ENCODE data around the gene C22orf15. TPM values are rescaled to one million over a fixed set of nuclear protein-coding genes. Genes with fewer than 3 reads are reported as not detected.
"Not testable (repeated sequence)": the region's sequence is repeated elsewhere in the genome, so short reads cannot be mapped to it uniquely, and the experiment has no call there.

C22orf15 gene
- polyA plus RNA-seq: under 1 TPM in 1 of 3 donors, not detected in 2; 0.12 TPM

- WGBS, 3 donors: 26 to 63% (median 38%) methylated on average over 23 of the region's 23 CpGs
- H3K27ac ChIP-seq (ENCODE audit: low read depth, low read length): no peak within 1 kb of the TSS
Observed at GRCh38 chr22:23762842-23763578, at the start of gene C22orf15. Gene C22orf15, plus strand, starts transcription at chr22:23762990. Its CDS starts 317 bp downstream, at chr22:23763307.

- 90 to 96% (median 94%) methylated on average over 28 of the region's 28 CpGs for WGBS, 3 donors
- no peak overlapping the region for H3K27ac ChIP-seq (ENCODE audit: low read depth, low read length)
Observed at GRCh38 chr22:23713696-23714595, 48.8 kb upstream of the C22orf15 start.

DNA sequence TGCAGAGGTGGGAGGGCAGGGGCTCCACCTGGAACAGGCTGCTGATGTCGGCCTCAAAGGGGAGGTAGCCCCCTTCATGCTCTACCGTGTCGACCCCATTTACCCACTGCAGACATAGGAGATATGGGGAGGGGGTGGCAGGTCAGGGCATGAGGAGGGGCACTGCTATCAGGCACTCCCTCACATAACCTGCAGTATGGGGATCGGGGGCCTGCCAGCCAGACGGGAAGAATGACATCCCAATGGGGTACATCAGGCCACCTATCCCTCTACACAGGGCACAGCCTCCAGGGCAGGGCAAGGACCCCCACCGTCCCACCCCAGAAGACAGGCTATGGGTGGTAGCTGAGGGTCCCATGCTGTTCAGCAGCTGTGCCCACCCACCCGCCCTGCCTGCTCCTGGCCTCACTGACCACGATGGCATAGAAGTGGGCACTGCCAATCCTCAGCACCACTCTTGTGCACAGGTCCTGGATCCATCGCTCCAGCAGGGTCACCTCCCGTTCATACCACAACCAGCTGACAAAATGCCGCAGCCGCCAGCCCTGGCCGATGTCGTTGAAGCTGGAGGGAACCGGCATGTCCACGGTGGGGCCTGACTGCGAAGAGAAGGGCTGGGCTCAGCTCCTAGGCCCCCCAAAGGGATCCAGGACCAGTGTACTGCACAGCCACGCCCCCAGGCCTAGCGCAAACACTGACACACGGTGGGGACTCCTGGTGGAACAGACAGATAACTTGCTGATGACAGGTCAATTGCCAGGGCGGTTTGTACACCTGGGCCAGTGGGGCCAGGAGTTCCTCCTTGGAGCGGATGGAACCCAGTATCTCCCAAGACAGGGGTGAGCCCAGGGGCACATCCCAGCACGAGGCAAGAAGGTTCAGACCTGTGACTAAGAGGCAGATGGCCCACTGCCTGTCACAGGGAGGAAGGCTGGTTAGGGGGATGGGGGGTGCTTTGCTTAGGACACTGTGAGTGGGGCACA is 47.9 kb upstream of the C22orf15 start:
- WGBS, 3 donors: 89 to 91% (median 89%) methylated on average over 23 of the region's 23 CpGs
- H3K27ac ChIP-seq (ENCODE audit: low read depth, low read length): no peak overlapping the region

DNA sequence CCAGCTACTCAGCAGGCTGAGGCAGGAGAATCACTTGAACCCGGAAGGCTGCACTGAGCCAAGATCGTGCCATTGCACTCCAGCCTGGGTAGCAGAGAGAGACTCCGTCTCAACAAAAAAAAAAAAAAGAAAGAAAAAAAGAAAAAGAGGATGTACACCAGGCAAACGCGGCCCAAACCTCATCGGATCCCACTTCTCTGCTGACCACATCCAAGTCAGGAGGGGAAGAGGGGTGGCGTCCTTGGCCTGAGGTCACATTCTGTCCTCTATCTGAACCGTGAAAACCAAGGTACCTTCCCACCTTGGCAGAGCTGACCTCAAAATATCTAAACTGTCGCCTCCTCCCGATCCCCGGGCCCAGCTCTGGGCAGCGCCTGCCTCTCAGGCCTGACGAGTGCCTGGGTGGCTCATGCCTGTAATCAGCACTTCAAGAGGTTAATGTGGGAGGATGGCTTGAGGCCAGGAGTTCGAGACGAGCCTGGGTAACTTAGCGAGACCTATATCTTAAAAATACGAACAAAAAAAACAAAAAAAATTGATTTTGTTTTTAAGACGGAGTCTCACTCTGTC is 46.9 kb upstream of the C22orf15 start:
- 59 to 76% (median 67%) methylated on average over 18 of the region's 18 CpGs for WGBS, 3 donors
- H3K27ac ChIP-seq (ENCODE audit: low read depth, low read length): no peak overlapping the region

- 3 to 5% (median 4%) methylated on average over 80 to 84 of the region's 84 CpGs for WGBS, 3 donors
- peak overlapping the region; percentile 64 for H3K27ac ChIP-seq (ENCODE audit: low read depth, low read length)
Observed at GRCh38 chr22:23716811-23717801, 45.7 kb upstream of the C22orf15 start.

GRCh38 chr22:23718371-23719165 is 44.2 kb upstream of the C22orf15 start:
- no peak overlapping the region for H3K27ac ChIP-seq (ENCODE audit: low read depth, low read length)
- WGBS, 3 donors: 86 to 90% (median 89%) methylated on average over 17 of the region's 17 CpGs

DNA sequence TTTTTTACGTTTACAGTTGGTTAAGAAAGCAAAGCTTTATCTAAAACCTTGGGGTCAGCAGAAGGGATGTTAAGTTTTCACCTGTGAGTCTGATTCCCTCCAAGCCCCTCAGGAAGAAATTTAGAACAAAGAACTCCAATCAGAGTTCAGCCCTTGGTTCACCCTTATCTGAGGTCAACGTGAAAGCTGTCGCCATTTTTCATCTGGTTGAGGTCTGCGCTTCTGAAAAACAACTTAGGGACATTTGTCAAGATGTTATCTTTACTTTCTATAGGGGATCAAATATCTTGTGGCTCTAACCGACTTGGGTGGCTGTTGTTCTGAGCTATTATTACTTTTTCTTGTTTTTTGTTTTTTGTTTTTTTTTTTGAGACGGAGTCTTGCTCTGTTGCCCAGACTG is 41.9 kb upstream of the C22orf15 start:
- no peak overlapping the region for H3K27ac ChIP-seq (ENCODE audit: low read depth, low read length)
- 57 to 76% (median 64%) methylated on average over 6 of the region's 6 CpGs for WGBS, 3 donors

- 72 to 79% (median 76%) methylated on average over 4 of the region's 4 CpGs for WGBS, 3 donors
- H3K27ac ChIP-seq (ENCODE audit: low read depth, low read length): no peak overlapping the region
Observed at GRCh38 chr22:23722160-23722559, 40.6 kb upstream of the C22orf15 start.

- 44 to 94% (median 86%) methylated on average over 2 of the region's 2 CpGs for WGBS, 3 donors
- no peak overlapping the region for H3K27ac ChIP-seq (ENCODE audit: low read depth, low read length)
Observed at GRCh38 chr22:23722724-23723123, 40.1 kb upstream of the C22orf15 start.

- H3K27ac ChIP-seq (ENCODE audit: low read depth, low read length): not testable (repeated sequence)
- WGBS, 3 donors: 80 to 91% (median 82%) methylated on average over 4 of the region's 4 CpGs
Observed at GRCh38 chr22:23728108-23728507, 34.7 kb upstream of the C22orf15 start.

DNA sequence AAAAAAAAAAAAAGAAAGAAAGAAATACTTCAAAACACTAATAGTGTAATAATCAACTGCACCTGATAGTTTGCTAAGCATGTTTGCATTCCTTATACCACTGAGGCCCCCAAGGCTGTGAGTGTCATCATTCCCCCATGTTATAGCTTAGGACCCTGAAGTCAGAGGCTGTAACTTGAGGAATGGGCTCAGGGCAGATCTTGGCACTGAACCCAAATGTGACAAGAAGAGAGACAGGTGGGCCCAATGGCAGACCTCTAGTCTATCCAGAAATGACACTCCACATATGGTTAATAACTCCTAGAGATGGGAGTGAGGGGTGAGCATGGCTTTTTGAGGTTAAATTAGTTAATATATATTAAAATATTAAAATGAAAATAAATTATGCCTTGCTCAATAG is 25.1 kb upstream of the C22orf15 start:
- no peak overlapping the region for H3K27ac ChIP-seq (ENCODE audit: low read depth, low read length)

GRCh38 chr22:23742505-23743264 is 20.1 kb upstream of the C22orf15 start:
- H3K27ac ChIP-seq (ENCODE audit: low read depth, low read length): no peak overlapping the region
- 59 to 70% (median 65%) methylated on average over 7 of the region's 7 CpGs for WGBS, 3 donors

DNA sequence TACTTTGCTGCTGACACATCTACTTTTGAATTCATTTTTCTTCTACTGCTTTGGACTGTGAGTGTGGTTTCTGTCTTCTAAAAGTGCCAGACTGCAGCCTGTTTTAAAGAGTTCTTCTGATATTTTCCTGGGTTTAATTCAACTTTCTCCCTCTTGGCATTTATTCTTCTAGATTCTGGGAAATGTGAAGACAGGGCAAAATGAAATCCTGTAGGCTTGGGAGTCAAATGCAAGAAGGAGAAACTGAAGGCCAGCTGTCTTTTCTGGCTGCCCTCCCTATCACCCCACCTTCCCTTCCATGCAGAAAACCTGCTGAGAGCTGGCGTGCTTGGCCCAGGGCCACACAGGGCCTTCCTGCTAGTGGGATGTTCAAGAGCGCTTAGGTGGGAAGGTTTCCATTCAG is 19.5 kb upstream of the C22orf15 start:
- H3K27ac ChIP-seq (ENCODE audit: low read depth, low read length): no peak overlapping the region
- 36 to 75% (median 67%) methylated on average over 2 of the region's 2 CpGs for WGBS, 3 donors

DNA sequence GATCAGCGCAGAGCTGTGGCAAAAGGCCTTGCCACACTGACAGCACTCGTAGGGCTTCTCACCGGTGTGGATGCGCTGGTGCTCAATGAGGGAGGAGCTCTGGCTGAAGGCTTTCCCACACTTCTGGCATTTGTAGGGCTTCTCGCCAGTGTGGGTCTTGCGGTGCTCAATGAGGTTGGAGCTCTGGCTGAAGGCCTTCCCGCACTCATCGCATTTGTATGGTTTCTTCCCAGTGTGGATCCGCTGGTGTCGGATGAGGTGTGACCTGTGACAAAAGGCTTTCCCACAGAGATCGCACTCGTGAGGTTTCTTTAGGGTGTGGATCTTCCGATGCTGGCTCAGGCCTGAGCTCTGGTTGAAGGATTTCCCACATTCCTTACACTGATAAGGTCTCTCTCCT is 18.8 kb upstream of the C22orf15 start:
- 93 to 98% (median 97%) methylated on average over 13 of the region's 13 CpGs for WGBS, 3 donors
- H3K27ac ChIP-seq (ENCODE audit: low read depth, low read length): no peak overlapping the region

DNA sequence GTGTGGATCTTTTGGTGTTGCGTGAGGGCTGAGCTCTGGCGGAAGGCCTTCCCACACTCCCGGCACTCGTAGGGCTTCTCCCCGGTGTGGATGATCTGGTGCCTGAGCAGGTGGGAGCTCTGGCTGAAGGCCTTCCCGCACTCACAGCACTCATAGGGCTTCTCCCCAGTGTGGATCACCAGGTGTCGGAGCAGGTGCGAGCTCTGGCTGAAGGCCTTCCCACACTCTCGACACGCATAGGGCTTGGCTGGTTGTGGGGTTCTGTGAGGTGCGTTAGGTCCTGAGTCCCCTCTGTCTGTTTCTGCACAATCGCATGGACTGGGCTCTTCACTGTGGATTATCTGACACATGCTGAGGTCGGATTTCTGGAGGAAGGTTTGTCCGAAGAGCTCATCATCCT is 18.3 kb upstream of the C22orf15 start:
- no peak overlapping the region for H3K27ac ChIP-seq (ENCODE audit: low read depth, low read length)
- WGBS, 3 donors: 96 to 98% (median 96%) methylated on average over 14 of the region's 14 CpGs

DNA sequence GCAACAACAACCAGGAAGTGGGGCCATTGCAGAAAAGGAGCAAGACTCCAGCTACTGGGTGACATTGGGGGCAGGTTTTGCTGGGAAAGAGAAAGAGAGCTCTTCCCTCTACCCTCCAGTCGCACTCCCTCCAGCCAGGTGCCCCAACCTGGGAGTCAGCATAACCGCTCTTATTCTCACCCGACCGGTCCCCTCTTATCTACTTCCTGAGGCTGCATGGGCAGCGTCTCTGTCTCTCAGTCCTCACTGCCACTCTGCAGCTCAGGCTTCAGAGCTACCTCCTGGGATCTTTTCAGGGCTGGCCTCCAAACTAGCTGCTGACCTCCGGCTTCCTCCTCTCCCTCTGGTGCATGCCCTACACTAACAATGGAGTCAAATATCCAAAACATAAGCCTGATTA is 17.0 kb upstream of the C22orf15 start:
- H3K27ac ChIP-seq (ENCODE audit: low read depth, low read length): no peak overlapping the region
- 23 to 70% (median 68%) methylated on average over 6 of the region's 6 CpGs for WGBS, 3 donors

Data from adipose tissue (tissue), 3 donors.